Ammon's horn (tissue), 1 donor: ENCODE measurements around the gene CASKIN1.

ENCODE experiments used
- DNase-seq: peaks from one replicate; pipeline ENCODE4 v3.0.0-alpha.2; 2016; ENCODE audit warnings: low spot score

Gene CASKIN1

DNA sequence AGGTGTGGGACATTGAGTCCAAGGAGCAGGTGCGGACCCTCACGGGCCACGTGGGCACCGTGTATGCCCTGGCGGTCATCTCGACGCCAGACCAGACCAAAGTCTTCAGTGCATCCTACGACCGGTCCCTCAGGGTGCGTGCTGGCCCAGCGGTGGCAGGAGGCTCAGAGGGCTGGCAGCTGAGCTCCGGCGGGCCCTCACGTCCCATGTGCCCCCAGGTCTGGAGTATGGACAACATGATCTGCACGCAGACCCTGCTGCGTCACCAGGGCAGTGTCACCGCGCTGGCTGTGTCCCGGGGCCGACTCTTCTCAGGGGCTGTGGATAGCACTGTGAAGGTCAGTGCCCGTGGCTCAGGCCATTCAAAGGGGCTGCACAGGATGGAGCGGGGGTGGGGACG is 20.4 kb downstream of the CASKIN1 start:
- no peak for DNase-seq

DNA sequence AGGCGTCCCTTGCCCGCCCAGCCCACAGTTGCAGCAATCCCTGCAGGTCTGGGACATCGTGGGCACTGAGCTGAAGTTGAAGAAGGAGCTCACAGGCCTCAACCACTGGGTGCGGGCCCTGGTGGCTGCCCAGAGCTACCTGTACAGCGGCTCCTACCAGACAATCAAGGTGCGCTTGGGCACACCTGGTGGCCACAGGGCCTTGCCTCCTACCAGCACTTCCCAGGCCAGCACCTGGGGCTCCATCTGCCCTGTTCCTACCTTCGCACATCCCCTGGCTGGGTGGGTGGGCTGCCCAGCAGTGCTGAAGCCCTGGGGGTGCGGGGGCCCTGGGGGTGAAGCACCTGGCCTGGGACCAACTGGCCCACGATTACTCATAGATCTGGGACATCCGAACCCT is 21.0 kb downstream of the CASKIN1 start:
- DNase-seq, result no peak

GRCh38 chr16:2174396-2175131 is 21.8 kb downstream of the CASKIN1 start:
- no peak for DNase-seq

GRCh38 chr16:2173916-2174315 is 22.5 kb downstream of the CASKIN1 start:
- DNase-seq, result no peak

DNA sequence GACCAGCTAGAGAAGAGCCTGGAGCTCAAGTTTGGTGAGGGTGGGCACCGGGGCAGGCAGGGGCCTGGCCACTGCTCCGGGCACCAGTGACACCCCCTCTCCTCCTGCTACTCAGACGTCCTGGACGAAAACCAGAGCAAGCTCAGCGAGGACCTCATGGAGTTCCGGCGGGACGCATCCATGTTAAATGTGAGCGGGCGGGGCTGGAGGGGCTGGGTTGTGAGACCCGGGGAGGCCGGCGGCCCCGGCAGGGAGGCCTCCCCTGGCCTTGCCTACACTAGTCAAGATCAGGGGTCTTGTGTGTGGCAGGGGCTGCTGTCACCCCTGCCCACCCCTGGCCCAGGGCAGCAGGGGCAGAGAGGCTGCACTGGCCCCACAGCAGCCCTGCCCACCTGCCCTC is 23.0 kb downstream of the CASKIN1 start:
- DNase-seq, result no peak

GRCh38 chr16:2172688-2173335 is 23.6 kb downstream of the CASKIN1 start:
- no peak for DNase-seq

DNA sequence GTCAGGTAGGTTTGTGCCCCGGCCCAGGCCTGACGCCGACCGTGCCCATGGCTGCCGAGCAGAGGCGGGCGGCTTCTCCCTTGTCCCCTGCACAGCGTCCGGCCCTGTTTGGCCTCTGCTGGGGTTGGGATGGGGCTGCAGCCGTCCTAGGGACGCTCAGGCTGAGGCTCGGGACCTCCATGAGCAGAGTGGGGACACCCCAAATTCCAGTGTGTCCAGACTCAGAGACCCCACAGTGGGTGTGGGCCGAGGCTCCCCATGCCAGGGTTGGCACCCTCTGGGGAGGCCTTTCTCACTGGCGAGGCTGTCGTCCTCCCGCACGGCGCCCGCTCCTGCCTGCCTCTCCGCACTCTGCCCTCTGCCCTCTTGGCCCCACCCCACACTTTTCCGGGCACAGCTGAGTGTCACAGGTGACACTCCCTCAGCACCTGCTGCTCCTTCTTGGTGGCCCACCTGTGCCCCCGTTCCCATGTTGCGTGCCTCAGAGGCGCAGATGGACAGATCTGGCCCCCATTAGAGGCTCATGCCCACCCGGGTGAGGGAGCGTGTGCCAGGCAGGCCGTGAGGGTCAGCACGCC is 24.7 kb downstream of the CASKIN1 start:
- no peak for DNase-seq

DNA sequence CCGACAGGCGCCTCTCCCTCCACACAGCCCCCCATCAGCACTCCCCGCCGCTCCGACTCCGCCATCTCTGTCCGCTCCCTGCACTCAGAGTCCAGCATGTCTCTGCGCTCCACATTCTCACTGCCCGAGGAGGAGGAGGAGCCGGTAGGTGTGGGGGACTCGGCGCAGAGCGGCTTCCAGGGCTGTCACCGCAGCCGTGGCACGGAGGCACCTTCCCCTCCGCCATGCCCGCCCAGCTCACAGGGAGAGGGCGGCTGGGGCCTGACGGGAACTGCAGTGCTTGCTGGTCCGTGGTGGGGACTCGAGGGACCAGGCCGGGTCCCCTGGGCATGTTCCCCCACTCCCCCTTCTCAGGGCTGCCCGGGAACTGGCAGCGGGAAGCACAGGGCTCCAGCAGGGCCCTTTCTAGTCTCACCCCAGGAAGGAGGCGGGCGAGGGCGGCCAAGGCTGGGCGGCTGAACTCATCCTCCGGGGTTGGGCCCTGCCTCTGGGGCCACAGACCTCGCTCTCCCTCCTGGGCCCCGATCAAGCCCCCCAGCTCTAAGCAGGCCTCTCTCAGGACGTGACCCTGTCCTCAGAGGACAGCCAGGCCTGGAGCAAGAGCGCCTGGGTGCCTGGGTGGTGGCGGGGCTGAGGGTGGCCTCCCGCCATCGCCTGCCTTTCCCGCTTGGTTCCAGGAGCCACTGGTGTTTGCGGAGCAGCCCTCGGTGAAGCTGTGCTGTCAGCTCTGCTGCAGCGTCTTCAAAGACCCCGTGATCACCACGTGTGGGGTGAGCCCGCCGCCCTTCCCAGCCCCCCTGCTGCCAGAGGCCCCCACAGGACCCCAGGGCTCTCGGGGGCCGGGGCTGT is 25.6 kb downstream of the CASKIN1 start:
- DNase-seq, result no peak

DNA sequence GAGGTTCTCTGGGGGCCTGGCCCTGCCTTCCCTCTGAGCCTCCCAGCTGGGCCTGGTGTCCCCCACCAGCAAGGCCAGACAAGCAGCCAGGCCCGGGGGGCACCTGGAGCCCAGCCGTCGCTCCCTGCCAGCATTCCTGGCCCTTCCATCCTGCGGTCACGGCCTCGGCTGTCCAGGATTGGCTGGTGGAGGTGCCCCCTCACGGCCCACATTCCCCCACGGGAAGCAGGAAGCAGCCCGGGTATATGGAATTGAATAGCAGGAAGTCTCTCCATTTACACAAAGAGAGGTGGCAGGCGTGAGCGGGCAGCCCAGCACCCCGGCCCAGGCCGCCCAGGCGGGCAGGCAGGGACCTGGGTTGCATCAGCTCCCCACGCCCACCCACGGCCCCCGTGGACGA is 26.3 kb downstream of the CASKIN1 start:
- no peak for DNase-seq

DNA sequence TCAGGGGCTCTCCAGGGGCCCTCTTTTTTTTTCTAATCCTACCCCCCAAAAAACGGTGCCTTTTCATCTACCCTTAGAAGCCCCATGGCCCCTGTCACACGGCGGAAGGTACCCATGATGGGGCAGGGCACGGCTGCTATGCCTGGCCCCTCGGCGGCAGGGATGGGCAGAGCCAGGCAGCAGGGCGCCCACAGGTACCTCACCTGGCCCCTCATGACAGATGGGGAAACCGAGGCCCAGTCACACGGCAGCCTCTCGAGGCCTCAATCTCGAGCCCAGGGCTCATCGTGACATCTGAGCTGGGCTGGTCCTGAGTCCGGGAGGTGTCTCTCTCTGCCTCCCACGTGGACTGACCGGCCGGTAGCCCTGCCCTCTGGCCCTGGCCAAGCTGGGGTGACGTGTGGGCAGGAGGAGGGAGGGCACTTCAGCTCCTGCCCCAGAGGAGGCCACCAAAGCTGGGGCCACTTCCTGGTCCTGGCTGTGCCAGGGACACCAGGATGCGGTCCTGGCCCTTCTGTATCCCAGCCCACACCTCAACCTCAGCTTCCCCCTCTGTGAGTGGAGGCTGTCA is 29.3 kb downstream of the CASKIN1 start:
- no peak for DNase-seq

DNA sequence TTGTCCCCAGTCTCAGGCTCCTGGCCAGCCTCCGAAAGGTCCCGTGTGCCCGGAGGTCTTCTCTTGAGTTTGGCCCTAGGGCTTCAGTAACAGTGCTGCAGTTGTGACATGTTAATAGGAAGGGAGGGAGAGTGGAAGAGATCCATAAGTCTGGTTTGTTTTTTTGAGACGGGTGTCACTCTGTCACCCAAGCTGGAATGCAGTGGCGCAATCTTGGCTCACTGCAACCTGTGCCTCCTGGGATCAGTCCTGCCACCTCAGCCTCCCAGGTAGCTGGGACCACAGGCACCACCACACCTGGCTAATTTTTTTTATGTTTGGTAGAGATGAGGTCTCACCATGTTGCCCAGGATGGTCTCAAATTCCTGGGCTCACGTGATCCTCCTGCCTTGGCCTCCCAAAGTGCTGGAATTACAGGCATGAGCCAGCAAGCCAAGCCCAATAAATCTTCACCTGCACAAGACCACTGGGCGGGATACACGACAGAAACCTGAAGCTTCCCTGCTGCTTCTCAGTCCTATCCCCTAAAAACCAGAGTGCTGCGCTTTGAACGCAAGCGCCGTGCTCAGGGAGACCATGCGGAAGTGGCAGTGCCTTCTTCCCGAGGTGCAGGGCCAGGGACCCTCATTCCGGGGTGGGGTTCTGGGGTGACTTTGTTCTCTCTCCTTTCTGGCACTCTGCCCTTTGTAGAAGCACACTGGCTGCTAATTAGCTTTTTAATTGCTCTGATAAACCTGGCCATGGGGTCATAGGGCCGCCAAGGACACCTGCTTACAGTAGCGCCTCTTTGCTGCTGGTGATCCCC is 29.9 kb downstream of the CASKIN1 start:
- no peak for DNase-seq

DNA sequence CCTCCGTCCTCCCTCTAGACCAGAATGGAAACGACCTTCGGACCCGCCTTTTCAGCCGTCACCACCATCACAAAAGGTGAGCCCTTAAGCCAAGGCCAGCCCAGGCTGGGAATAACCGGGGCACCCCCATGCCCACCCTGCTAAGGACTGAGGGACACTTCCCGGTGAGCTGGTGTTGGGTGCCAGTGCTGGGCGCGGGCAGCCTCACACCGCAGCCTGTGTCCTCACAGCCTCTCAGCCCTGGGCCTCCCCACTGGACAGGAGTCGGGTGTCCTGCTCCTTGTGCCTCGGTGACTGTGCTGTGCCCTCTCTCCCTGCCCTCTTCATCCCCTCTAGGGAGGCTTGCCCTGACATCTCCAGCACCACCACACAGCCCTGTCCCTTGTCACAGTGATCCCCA is 30.5 kb downstream of the CASKIN1 start:
- DNase-seq, result no peak

GRCh38 chr16:2163211-2163881 is 33.1 kb downstream of the CASKIN1 start:
- no peak for DNase-seq

DNA sequence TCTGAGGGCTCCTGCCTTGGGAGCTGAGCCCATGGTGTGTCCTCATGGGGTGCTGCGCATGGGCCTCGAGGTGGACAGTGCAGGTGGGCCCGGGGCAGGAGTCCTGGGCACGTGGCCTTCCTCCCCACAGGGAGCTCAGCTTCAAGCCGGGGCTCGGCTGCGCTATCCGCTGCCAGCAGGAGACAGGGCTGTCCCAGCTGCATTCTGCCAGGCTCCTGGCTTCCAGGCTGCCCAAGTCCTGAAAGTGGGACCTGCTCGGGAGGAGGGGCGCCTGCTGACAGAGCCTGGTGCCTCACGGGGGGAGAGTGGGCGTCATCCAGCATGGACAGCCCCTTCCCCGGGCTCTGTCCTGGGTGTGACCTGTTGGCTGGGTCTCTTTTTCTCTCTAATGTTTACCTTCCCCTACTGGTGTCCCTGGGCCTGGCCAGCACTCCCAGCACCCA is 33.7 kb downstream of the CASKIN1 start:
- DNase-seq, result no peak

GRCh38 chr16:2161911-2162310 is 34.5 kb downstream of the CASKIN1 start:
- no peak for DNase-seq

DNA sequence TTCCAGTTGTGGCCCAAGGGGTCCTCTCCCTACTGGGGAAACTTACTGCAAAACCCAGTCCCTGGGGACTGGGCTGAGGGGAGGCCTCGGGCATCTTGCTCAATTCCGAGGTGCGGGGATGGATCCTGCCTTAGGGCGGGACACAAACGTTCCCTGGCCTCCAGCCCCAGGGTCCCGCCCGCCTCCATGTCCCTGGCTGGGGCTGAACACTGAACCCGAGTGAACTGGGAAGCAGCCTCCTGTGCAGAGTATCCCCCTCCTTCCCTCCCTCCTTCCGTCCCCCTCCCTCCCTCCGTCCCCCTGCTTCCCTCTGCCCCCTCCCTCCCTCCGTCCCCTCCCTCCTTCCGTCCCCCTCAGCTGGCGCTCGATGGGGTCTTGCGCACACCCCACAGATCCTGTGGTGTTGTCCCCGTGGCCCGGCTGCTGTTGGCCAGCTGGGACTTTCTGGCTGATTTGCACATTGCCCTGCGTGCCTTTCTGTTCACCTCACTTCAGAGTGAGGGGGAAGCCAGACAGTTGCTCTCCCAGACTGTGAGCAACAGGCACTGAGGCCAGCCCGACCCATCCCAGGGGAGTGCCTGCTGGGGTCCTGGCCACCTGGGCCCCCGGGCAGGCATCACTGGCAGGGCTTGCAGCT is 35.4 kb downstream of the CASKIN1 start:
- DNase-seq, result no peak

DNA sequence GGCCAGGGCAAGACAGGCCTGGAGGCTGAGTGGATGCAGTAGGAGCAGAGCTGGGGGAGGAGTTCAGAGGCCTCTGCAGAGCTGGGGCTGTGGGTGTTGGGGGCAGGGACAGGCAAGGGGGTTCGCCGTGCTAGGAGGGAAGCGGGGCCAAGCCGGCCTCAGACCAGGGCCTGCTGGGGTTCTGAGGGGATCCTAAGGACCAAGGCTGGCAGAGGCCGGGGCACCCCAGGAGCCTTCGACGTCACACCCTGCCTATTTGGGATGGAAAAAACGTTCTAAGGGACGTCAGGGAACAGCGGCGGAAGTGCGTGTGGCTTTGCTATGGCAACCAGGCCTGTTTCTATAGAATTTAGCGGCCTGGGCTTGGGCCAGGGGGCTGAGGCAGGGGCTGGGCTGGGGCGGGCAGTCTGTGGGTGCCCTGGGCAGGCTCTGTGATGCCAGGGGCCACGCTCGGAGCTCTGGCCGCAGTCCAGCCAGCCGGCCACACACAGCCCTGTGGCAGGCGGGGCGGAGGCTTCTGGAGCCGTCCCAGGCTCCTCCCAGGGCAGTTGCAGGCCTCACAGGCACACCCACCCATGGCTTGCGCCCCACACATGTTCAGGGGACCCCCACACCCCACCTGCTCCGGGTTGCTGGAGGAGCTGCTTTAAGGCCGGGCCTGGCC is 37.1 kb downstream of the CASKIN1 start:
- DNase-seq, result peak; percentile 63

DNA sequence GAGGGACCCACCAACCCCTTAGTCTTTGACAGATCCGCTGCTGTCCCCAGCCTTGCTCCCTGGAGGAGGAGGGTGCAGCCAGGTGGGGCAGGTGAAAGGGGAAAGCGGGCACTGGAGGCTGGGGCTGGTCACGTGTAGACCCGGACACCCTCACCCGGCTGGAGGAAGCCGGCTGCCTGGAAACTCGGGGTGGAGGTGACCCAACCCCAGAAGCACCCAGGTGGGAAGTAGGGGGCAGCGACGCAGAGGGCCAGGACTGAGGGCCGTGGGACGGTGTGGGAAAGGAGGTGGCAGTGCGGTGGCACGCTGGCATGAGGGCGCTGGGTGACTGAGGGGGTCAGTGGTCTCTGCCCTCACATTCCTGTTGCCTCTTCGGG is 38.2 kb downstream of the CASKIN1 start:
- no peak for DNase-seq

DNA sequence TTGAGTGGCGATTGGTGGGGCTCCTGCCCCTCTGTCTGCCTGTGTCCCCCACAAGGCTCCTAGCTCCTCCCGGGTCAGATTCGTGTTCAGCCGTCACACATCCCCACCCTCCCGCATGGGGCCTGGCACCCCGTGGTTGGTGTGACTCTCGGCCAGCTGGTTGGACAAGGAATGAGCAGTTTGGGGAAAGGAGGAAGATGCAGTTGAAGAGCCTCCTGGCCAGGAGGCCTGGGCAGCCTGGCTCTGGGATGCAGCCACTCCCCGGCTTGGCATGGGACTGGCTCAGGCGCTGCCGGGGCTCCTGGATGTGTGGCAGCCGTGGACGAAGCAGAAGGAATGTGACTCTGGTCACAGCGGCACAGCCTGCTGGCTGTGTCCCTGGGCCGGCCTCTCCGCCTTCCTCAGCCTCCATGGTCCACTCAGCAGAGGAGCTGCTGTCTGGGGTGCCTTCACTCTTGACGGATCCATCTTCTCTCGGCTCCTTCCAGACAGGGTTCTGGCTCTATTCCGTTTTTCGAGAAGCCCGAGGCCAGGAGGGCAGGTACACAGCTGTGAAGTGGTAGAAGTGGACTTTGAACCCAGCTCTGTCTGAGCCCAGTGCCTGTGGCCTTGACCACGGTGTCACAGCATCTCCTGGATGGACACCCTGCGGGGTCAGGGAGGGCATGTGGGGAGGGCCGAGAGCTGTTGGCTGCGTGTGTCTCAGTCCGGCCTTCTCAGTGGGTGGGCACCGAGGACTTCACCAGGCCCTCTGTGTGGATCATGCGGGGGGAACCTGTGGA is 38.7 kb downstream of the CASKIN1 start:
- no peak for DNase-seq
